HFF-Myc (cell line): ENCODE data around the gene GPD1L.

ENCODE experiments used
- DNase-seq: peaks from one replicate; pipeline ENCODE4 v3.0.0-alpha.2; 2011; ENCODE audit warnings: low read depth; ENCODE audit errors: extremely low read depth
- H3K4me3 ChIP-seq: replicated peaks from 2 replicates; pipeline ENCODE4 v1.5.1; 2011; ENCODE audit warnings: low read depth, mild to moderate bottlenecking, control low read depth, low read length
- CTCF ChIP-seq: IDR thresholded peaks from 2 replicates; pipeline ENCODE4 v1.5.1; 2012; ENCODE audit warnings: mild to moderate bottlenecking, low read depth, low read length, control low read depth; ENCODE audit errors: missing control alignments

Gene GPD1L

GRCh38 chr3:32155117-32155516 is 48.7 kb downstream of the GPD1L start:
- no peak for TF ChIP-seq CTCF
- no peak overlapping the region for H3K4me3 ChIP-seq
- DNase-seq = no peak

- no peak for TF ChIP-seq CTCF
- H3K4me3 ChIP-seq = no peak overlapping the region
- DNase-seq = no peak
Measured at GRCh38 chr3:32157600-32158264, 51.3 kb downstream of the GPD1L start.

GRCh38 chr3:32160706-32161214 is 54.3 kb downstream of the GPD1L start:
- H3K4me3 ChIP-seq = no peak overlapping the region
- no peak for TF ChIP-seq CTCF
- no peak for DNase-seq

- TF ChIP-seq CTCF = no peak
- no peak for DNase-seq
- no peak overlapping the region for H3K4me3 ChIP-seq
Measured at GRCh38 chr3:32165442-32165841, 59.0 kb downstream of the GPD1L start.

- TF ChIP-seq CTCF = no peak
- H3K4me3 ChIP-seq = no peak overlapping the region
- DNase-seq = no peak
Measured at GRCh38 chr3:32166654-32167053, 60.2 kb downstream of the GPD1L start.

- DNase-seq = no peak
- no peak for TF ChIP-seq CTCF
- H3K4me3 ChIP-seq = no peak overlapping the region
Measured at GRCh38 chr3:32172420-32172819, 66.0 kb downstream of the GPD1L start.
